Upper lobe of left lung (tissue), 6 donors: ENCODE measurements around the gene NEO1. TPM values are rescaled to one million over a fixed set of nuclear protein-coding genes. Genes with fewer than 3 reads are reported as not detected.

Experiments used
- ATAC-seq, 2 donors: fragments of 200-7000 bp; cut with Tn5 transposase; one replicate each; pipeline ENCODE4 v1.9.1; 2022; ENCODE audit warnings: mild to moderate bottlenecking in 2 of 2, moderate library complexity in 2 of 2; ENCODE audit not compliant: low FRiP score in 2 of 2
- DNase-seq, 2 donors: peaks; one replicate each; pipeline ENCODE4 v3.0.0-alpha.2; 2019 to 2020
- H3K27ac ChIP-seq, 4 donors: fragments of 200-600 bp; sonication (generic); one replicate each; pipeline ENCODE4 v1.5.1; 2016 to 2019
- H3K27me3 ChIP-seq, 4 donors: fragments of 200-600 bp; sonication (generic); one replicate each; pipeline ENCODE4 v1.5.1; 2017 to 2019
- H3K36me3 ChIP-seq, 4 donors: fragments of 200-600 bp; sonication (generic); one replicate each; pipeline ENCODE4 v1.5.1; 2016 to 2019
- H3K4me1 ChIP-seq, 4 donors: fragments of 200-600 bp; sonication (generic); one replicate each; pipeline ENCODE4 v1.5.1; 2018 to 2019
- H3K4me3 ChIP-seq, 4 donors: fragments of 200-600 bp; sonication (generic); one replicate each; pipeline ENCODE4 v1.5.1; 2017 to 2019; ENCODE audit warnings: mild to moderate bottlenecking in 2 of 4, moderate library complexity in 1 of 4
- H3K9me3 ChIP-seq, 4 donors: fragments of 200-600 bp; sonication (generic); one replicate each; pipeline ENCODE4 v1.5.1; 2018 to 2019
- CTCF ChIP-seq, 6 experiments: fragments of 450-650 bp in 4 of 6; fragments of 200-600 bp in 2 of 6; sonication (generic) in 2 of 6; IDR thresholded peaks; one replicate each; pipeline ENCODE4 v1.5.1; 2016 to 2019; ENCODE audit warnings: antibody characterized with exemption in 6 of 6
- EP300 ChIP-seq, 4 donors: sonication (generic); formaldehyde crosslinking; IDR thresholded peaks; one replicate each; pipeline ENCODE4 v1.5.1; 2017; ENCODE audit warnings: antibody characterized with exemption in 4 of 4, control low read depth in 2 of 4
- POLR2A ChIP-seq, 4 donors: fragments of 450-650 bp; IDR thresholded peaks; one replicate each; pipeline ENCODE4 v1.5.1; 2016 to 2017; ENCODE audit warnings: antibody characterized with exemption in 4 of 4, mild to moderate bottlenecking in 2 of 4
- POLR2AphosphoS5 ChIP-seq, 2 donors: sonication (generic); formaldehyde crosslinking; IDR thresholded peaks; one replicate each; pipeline ENCODE4 v1.5.1; 2017; ENCODE audit warnings: antibody characterized with exemption in 2 of 2
- WGBS, 2 donors: methylation state at CpG; one replicate each; pipeline ENCODE4 v1.1.5; 2017 to 2018; 5-methylcytosine and 5-hydroxymethylcytosine counted together
- total RNA-seq, 6 donors: library from RNA; depleted of rRNA in 4 of 6; stranded (reverse); fragments of >200 nt in 4 of 6; gene quantifications; one replicate each; pipeline versions ENCODE4 v1.1.0 to v1.2.1, GENCODE V29; 2016 to 2021
- donor health status: DM: no; HTN: no; CAD: no; lungs with moderate emphysema.
- donor health status: DM: no; HTN: yes; CAD: no; lungs with severe emphysema.

NEO1 gene
- total RNA-seq, 6 donors from 2014 or later: 14.7 to 37.5 (median 28.2) TPM

GRCh38 chr15:73331991-73332925 lies 280.0 kb downstream of the NEO1 start:
- ATAC-seq (no peak), DNase-seq (no peak)
- H3K36me3 ChIP-seq: no peaks in the 10 kb centered on the region
- TF ChIP-seq POLR2A (IDR thresholded peaks at IDR 0.05): no peak
- H3K9me3 ChIP-seq: no peaks in the 10 kb centered on the region
- H3K4me3 ChIP-seq: no peak overlapping the region
- no peaks in the 10 kb centered on the region for H3K27me3 ChIP-seq
- H3K4me1 ChIP-seq: no peaks in the 10 kb centered on the region
- H3K27ac ChIP-seq: no peak overlapping the region
- WGBS, 2 donors: 89 to 92% methylated on average over 16 to 19 of the region's 19 CpGs

GRCh38 chr15:73333001-73333400 lies 280.7 kb downstream of the NEO1 start:
- H3K4me3 ChIP-seq: no peak overlapping the region
- no peak for ATAC-seq
- H3K4me1 ChIP-seq: peaks cover 0 to under 1% (median 0%) of the 10 kb centered on the region in 4 donors
- WGBS, 2 donors: 81 to 92% methylated on average over 2 of the region's 2 CpGs
- H3K36me3 ChIP-seq: no peaks in the 10 kb centered on the region
- H3K27ac ChIP-seq: no peak overlapping the region
- TF ChIP-seq POLR2A (IDR thresholded peaks at IDR 0.05) (no peak), CTCF (IDR thresholded peaks at IDR 0.05) (no peak), POLR2AphosphoS5 (IDR thresholded peaks at IDR 0.05) (no peak), EP300 (IDR thresholded peaks at IDR 0.05) (no peak)
- H3K9me3 ChIP-seq: no peaks in the 10 kb centered on the region
- no peak for DNase-seq
- H3K27me3 ChIP-seq: no peaks in the 10 kb centered on the region

GRCh38 chr15:73334086-73334485 lies 281.8 kb downstream of the NEO1 start:
- H3K9me3 ChIP-seq: no peaks in the 10 kb centered on the region
- DNase-seq: no peak
- H3K27me3 ChIP-seq: no peaks in the 10 kb centered on the region
- TF ChIP-seq EP300 (IDR thresholded peaks at IDR 0.05): no peak
- no peak for TF ChIP-seq CTCF (IDR thresholded peaks at IDR 0.05)
- no peak overlapping the region for H3K27ac ChIP-seq
- no peaks in the 10 kb centered on the region for H3K36me3 ChIP-seq
- 83 to 87% methylated on average over 6 of the region's 6 CpGs for WGBS, 2 donors
- no peak for ATAC-seq
- H3K4me1 ChIP-seq: peaks cover 0 to 6% (median 2%) of the 10 kb centered on the region in 4 donors
- no peak overlapping the region for H3K4me3 ChIP-seq

- H3K27ac ChIP-seq: no peak overlapping the region
- DNase-seq (no peak), ATAC-seq (no peak)
- H3K4me1 ChIP-seq: peaks cover 0 to 6% (median 2%) of the 10 kb centered on the region in 4 donors
- no peaks in the 10 kb centered on the region for H3K9me3 ChIP-seq
- H3K4me3 ChIP-seq: no peak overlapping the region
- no peaks in the 10 kb centered on the region for H3K27me3 ChIP-seq
- TF ChIP-seq POLR2A (IDR thresholded peaks at IDR 0.05): no peak
- TF ChIP-seq EP300 (IDR thresholded peaks at IDR 0.05): no peak
- TF ChIP-seq CTCF (IDR thresholded peaks at IDR 0.05): no peak
- no peaks in the 10 kb centered on the region for H3K36me3 ChIP-seq
- 68 to 77% methylated on average over 6 to 9 of the region's 9 CpGs for WGBS, 2 donors
Observed at GRCh38 chr15:73335026-73335425, 282.8 kb downstream of the NEO1 start.

- Histone ChIP-seq H3K4me3 (no peak overlapping the region), H3K36me3 (no peaks in the 10 kb centered on the region), H3K27me3 (no peaks in the 10 kb centered on the region), H3K9me3 (no peaks in the 10 kb centered on the region), H3K27ac (no peak overlapping the region), H3K4me1 (peaks cover 0 to 6% (median 2%) of the 10 kb centered on the region in 4 donors)
- DNase-seq (no peak), ATAC-seq (no peak)
- no peak for TF ChIP-seq EP300 (IDR thresholded peaks at IDR 0.05)
- TF ChIP-seq POLR2A (IDR thresholded peaks at IDR 0.05): no peak
- no peak for TF ChIP-seq POLR2AphosphoS5 (IDR thresholded peaks at IDR 0.05)
- TF ChIP-seq CTCF (IDR thresholded peaks at IDR 0.05): no peak
- 63 to 67% methylated on average over 4 to 5 of the region's 5 CpGs for WGBS, 2 donors
Observed at GRCh38 chr15:73335471-73335870, 283.2 kb downstream of the NEO1 start.
